ENCODE results near the gene CTRB1. TPM values are rescaled to one million over a fixed set of nuclear protein-coding genes. Genes with fewer than 3 reads are reported as not detected.
A peak's percentile ranks its signal among the peaks of the same experiment; 100 is the strongest.
"Not testable (repeated sequence)": the region's sequence is repeated elsewhere in the genome, so short reads cannot be mapped to it uniquely, and the experiment has no call there.

CTRB1 gene
- total and polyA plus RNA-seq, 2 of the 13 experiments (the other 11 are each of a cell fraction or from before 2014, with no cell fraction given): not detected

DNA sequence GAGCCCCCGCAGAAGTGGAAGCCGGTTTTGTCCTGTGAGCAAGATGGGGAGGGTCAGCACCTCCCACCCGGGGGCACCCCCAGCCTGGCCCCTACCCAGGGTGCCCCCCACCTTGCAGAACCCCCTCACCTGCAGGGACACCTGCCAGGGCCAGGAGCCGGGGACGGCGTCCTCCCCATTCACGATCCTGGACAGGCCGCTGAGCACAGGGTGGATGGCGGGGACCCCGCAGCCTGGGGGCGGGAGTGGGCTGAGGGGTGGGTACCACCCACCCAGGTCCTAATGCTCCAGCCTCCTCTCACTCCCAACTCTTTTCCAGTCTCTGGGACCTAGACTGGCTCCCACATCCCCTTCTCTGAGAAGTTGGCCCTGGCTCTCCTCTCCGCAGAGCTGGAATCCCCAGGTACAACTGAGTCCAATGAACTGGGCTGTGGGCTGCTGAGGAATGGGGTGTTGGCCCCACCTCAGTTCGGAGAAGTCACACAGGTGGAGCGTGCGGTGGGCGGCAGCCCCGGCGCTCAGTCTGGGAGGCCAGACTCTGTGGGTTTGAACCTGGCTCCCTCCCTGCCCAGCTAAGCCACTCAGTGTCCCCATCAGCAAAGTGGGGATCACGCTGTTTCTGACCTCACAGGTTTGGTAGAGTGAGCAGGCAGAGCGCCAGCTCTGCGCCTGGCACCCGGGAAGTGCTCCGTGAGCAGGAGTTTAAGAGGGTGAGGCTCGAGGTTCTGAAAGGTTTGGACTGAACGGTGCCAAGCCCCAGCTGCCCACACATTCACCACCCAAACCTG, 12.6 kb upstream of the CTRB1 start:
- DNase-seq (ENCODE audit: low spot score); BruUV-seq (replicated peaks); H3K4me2 ChIP-seq (ENCODE audit: low read depth, low read length); H3K79me2 ChIP-seq (ENCODE audit: insufficient read depth, low read length); in situ Hi-C loops (cut with HindIII; ENCODE audit: extremely low pct_ligation_motif_present, low pct_unique_long_range_greater_than_20kb); H2AFZ ChIP-seq (ENCODE audit: low read length); H3K27ac ChIP-seq (ENCODE audit: extremely low read length, insufficient read depth, low read length); H3K9ac ChIP-seq (ENCODE audit: insufficient read depth, low read depth, low read length); H3K4me3 ChIP-seq (replicated peaks in 1 of 3; ENCODE audit: insufficient read depth in 1 of 3, low read depth in 2 of 3, low read length in 3 of 3); FAIRE-seq; CTCF ChIA-PET (ENCODE audit: low intra/inter-chr PET ratio, low total read pairs); H4K20me1 ChIP-seq (ENCODE audit: insufficient read depth, low read length); H3K9me3 ChIP-seq (ENCODE audit: low read length); H3K36me3 ChIP-seq (replicated peaks in 1 of 2; ENCODE audit: control insufficient read depth in 1 of 2, insufficient read depth in 2 of 2, low read length in 2 of 2): not testable (repeated sequence)
- Histone ChIP-seq H3K27me3 (ENCODE audit: control insufficient read depth in 1 of 2, insufficient read depth in 2 of 2, low read length in 2 of 2) (peaks cover 28 to 69% of the 10 kb centered on the region in 2 experiments), H3K4me1 (ENCODE audit: insufficient read depth, low read length) (peaks cover 19% of the 10 kb centered on the region; the same call in 1 of the 2 replicates)
- POLR2A ChIA-PET: interaction anchor here (1.1 to 1.3 kb wide), 2 partner anchors 19 to 20 kb away, joined by 3 to 4 read pairs; no protein-coding TSS in a partner anchor
- WGBS (ENCODE audit: low lambda C conversion rate): 55% methylated on average over 10 of the region's 25 CpGs
- intact Hi-C loops (cut with micrococcal nuclease; ENCODE audit: unreplicated experiment): loop anchor here (2.0 kb wide), 1 partner anchor 19 kb away; no protein-coding TSS in a partner anchor
- peak; percentile 24 for ATAC-seq

DNA sequence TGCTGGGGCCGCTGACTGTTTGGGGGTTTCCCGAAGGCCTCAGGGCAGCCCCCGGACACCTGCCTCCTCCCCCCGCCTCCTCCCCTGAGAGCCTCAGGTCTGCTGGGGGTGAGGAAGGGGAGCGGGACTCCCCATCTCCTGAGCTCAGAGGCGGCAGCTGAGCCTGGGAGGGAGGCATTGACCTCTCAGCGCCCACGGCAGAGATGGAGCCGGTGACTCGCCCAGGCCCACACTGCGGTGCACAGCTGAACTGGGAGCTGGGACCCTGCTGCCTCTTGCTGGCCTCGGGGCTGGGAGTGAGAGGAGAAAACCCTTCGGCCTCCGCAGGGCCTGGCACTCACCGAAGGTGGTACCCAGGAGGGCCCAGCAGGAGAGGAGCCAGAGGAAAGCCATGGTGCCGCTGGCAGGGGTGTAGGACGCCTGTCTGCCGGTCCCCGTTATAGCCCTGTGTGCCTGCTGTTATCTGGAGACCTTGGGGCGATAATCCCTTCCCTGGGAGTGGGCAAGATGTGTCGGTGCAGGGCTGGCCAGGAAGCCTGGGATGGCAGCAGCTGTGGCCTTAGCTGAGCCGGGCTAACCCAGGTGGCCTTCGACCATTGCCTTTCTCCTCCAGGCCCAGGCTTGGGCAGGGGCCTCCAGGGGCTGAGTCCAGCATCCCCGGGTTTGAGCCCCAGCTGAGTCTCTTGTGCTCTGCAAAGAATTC, 11.9 kb upstream of the CTRB1 start, which contains the start of gene CTRB2:
Gene CTRB2, minus strand, starts transcription at position 413 of the 703 bp plus-strand sequence. Its CDS starts 20 bp downstream, at position 393.
- no peak for FAIRE-seq
- intact Hi-C loops (cut with micrococcal nuclease; ENCODE audit: unreplicated experiment): loop anchor here (2.0 kb wide), 1 partner anchor 18 kb away; no protein-coding TSS in a partner anchor
- no peak for TF ChIP-seq ZNF441 (CRISPR knock-in tag; IDR thresholded peaks at IDR 0.05; ENCODE audit: borderline replicate concordance)
- TF ChIP-seq, protein P1, sequence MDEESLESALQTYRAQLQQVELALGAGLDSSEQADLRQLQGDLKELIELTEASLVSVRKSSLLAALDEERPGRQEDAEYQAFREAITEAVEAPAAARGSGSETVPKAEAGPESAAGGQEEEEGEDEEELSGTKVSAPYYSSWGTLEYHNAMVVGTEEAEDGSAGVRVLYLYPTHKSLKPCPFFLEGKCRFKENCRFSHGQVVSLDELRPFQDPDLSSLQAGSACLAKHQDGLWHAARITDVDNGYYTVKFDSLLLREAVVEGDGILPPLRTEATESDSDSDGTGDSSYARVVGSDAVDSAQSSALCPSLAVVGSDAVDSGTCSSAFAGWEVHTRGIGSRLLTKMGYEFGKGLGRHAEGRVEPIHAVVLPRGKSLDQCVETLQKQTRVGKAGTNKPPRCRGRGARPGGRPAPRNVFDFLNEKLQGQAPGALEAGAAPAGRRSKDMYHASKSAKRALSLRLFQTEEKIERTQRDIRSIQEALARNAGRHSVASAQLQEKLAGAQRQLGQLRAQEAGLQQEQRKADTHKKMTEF (CRISPR knock-in tag; IDR thresholded peaks at IDR 0.05): no peak
- TF ChIP-seq ZNF354B (CRISPR knock-in tag; IDR thresholded peaks at IDR 0.05): no peak
- TF ChIP-seq, protein P2, sequence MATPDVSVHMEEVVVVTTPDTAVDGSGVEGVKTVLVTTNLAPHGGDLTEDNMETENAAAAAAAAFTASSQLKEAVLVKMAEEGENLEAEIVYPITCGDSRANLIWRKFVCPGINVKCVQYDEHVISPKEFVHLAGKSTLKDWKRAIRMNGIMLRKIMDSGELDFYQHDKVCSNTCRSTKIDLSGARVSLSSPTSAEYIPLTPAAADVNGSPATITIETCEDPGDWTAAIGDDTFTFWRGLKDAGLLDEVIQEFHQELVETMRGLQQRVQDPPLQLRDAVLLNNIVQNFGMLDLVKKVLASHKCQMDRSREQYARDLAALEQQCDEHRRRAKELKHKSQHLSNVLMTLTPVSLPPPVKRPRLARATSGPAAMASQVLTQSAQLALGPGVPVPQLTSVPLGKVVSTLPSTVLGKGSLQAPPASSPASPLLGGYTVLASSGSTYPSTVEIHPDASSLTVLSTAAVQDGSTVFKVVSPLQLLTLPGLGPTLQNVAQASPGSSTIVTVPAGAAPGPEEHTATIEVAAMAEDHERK (CRISPR knock-in tag; IDR thresholded peaks at IDR 0.05; ENCODE audit: low read depth): no peak
- TF ChIP-seq SMAD1 (CRISPR knock-in tag; IDR thresholded peaks at IDR 0.05; ENCODE audit: borderline replicate concordance, low read depth): no peak
- TF ChIP-seq, protein P3, sequence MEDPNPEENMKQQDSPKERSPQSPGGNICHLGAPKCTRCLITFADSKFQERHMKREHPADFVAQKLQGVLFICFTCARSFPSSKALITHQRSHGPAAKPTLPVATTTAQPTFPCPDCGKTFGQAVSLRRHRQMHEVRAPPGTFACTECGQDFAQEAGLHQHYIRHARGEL (CRISPR knock-in tag; IDR thresholded peaks at IDR 0.05): no peak
- TF ChIP-seq ZNF556 (CRISPR knock-in tag; IDR thresholded peaks at IDR 0.05; ENCODE audit: borderline replicate concordance): no peak
- TF ChIP-seq, protein P4, sequence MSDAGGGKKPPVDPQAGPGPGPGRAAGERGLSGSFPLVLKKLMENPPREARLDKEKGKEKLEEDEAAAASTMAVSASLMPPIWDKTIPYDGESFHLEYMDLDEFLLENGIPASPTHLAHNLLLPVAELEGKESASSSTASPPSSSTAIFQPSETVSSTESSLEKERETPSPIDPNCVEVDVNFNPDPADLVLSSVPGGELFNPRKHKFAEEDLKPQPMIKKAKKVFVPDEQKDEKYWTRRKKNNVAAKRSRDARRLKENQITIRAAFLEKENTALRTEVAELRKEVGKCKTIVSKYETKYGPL (CRISPR knock-in tag; IDR thresholded peaks at IDR 0.05): no peak
- TF ChIP-seq, protein P5, sequence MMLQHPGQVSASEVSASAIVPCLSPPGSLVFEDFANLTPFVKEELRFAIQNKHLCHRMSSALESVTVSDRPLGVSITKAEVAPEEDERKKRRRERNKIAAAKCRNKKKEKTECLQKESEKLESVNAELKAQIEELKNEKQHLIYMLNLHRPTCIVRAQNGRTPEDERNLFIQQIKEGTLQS (CRISPR knock-in tag; IDR thresholded peaks at IDR 0.05): no peak

More for the DNA sequence above, 11.9 kb upstream of the CTRB1 start, which contains the start of gene CTRB2:
- ChIA-PET CTCF (ENCODE audit: low intra/inter-chr PET ratio, low total read pairs) (no interaction called here), POLR2A (interaction anchor here (1.1 to 1.3 kb wide), 2 partner anchors 19 to 20 kb away, joined by 3 to 4 read pairs; no protein-coding TSS in a partner anchor)
- 48% methylated on average over 18 of the region's 24 CpGs for WGBS (ENCODE audit: low lambda C conversion rate)
- no peak within 1 kb of the TSS for H3K27ac ChIP-seq (ENCODE audit: extremely low read length, insufficient read depth, low read length)
- H3K9me3 ChIP-seq (ENCODE audit: low read length): no peaks in the 10 kb centered on the region
- in situ Hi-C loops (cut with HindIII; ENCODE audit: extremely low pct_ligation_motif_present, low pct_unique_long_range_greater_than_20kb): no loop called here
- BruUV-seq (replicated peaks): no TSS peak
- ATAC-seq (peak; percentile 37), DNase-seq (ENCODE audit: low spot score) (no peak)
- no peaks in the 10 kb centered on the region for H3K79me2 ChIP-seq (ENCODE audit: insufficient read depth, low read length)
- H3K36me3 ChIP-seq (replicated peaks in 1 of 2; ENCODE audit: control insufficient read depth in 1 of 2, insufficient read depth in 2 of 2, low read length in 2 of 2): no peaks in the 10 kb centered on the region
- peaks cover 19% of the 10 kb centered on the region; the same call in 1 of the 2 replicates for H3K4me1 ChIP-seq (ENCODE audit: insufficient read depth, low read length)
- H3K9ac ChIP-seq (ENCODE audit: insufficient read depth, low read depth, low read length): no peak within 1 kb of the TSS
- H2AFZ ChIP-seq (ENCODE audit: low read length): no peak within 1 kb of the TSS
- no peak within 1 kb of the TSS for H3K4me2 ChIP-seq (ENCODE audit: low read depth, low read length)
- H3K4me3 ChIP-seq (replicated peaks in 1 of 3; ENCODE audit: insufficient read depth in 1 of 3, low read depth in 2 of 3, low read length in 3 of 3): no peak within 1 kb of the TSS
- H4K20me1 ChIP-seq (ENCODE audit: insufficient read depth, low read length): no peaks in the 10 kb centered on the region
- peaks cover 31 to 73% of the 10 kb centered on the region in 2 experiments for H3K27me3 ChIP-seq (ENCODE audit: control insufficient read depth in 1 of 2, insufficient read depth in 2 of 2, low read length in 2 of 2)
